Measurements from ENCODE around the gene TBC1D22A. TPM values are rescaled to one million over a fixed set of nuclear protein-coding genes. Genes with fewer than 3 reads are reported as not detected.

Gene TBC1D22A
- total and polyA plus RNA-seq, 8 donors, result 14.4 to 33.5 (median 15.7) TPM

DNA sequence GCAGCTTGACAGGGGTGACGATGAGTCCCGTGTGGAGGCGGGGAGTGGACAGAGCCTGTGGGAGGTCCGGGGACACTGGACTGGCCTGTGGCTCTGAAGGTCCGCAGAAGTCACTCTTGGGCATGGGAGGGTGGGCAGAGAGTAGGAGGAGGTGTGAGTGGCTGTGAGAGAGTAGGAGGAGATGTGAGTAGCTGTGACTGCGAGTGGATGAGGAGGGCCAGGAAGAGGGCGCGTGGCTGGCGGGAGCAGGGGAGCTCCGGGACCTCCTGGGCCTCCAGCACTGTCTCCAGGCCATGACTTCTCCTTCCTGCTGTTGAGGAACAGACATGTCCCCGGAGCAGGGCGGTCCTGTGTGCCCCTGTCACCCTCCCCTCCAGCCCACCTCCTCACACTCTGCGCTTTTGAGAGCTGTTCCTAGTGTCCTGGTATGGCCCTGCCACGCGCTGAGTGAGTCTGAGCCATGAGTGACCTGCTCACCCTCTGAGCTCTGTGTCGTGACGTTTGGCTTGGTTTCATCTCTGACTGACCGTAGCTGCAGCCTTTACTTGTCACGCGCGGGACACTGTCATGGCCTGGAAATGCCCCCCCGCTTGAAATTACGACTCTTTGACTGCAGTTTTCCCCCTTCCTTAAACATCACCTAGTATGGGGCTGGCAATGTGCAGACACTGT is 391.5 kb downstream of the TBC1D22A start:
- no peaks in the 10 kb centered on the region for H3K4me1 ChIP-seq
- ATAC-seq (no peak), DNase-seq (no peak)
- TF ChIP-seq, protein P1, sequence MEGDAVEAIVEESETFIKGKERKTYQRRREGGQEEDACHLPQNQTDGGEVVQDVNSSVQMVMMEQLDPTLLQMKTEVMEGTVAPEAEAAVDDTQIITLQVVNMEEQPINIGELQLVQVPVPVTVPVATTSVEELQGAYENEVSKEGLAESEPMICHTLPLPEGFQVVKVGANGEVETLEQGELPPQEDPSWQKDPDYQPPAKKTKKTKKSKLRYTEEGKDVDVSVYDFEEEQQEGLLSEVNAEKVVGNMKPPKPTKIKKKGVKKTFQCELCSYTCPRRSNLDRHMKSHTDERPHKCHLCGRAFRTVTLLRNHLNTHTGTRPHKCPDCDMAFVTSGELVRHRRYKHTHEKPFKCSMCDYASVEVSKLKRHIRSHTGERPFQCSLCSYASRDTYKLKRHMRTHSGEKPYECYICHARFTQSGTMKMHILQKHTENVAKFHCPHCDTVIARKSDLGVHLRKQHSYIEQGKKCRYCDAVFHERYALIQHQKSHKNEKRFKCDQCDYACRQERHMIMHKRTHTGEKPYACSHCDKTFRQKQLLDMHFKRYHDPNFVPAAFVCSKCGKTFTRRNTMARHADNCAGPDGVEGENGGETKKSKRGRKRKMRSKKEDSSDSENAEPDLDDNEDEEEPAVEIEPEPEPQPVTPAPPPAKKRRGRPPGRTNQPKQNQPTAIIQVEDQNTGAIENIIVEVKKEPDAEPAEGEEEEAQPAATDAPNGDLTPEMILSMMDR (IDR thresholded peaks at IDR 0.05), result no peak
- H3K27ac ChIP-seq, result no peak overlapping the region
- no peaks in the 10 kb centered on the region for H3K9me3 ChIP-seq
- H3K4me3 ChIP-seq, result no peak overlapping the region
- intact Hi-C loops (cut with DNase I), result no loop called here
- no peaks in the 10 kb centered on the region for H3K27me3 ChIP-seq
- H3K36me3 ChIP-seq, result peaks cover 0 to 6% of the 10 kb centered on the region in 2 donors

DNA sequence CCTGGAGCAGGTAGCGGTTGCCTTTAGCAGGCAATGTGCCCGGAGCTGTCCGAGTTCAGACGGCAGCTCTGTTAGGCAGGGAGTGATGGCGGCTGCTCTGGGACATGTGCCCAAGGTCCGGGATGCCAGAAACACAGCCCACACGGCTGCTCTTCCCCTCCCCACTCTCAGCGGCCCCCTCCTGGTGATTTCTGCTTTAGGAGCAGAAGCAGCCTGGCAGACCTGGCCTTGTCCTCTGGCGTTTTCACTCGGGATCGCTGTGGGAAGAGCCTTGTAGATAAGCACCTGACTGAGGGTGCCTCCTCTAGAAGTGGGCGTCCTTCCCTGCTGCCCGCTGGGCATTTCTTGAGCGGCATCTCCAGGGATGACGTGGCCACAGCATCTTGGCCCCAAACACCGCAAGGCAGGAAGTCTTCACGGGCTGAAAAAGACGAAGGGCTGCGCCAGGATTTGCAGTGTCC is 392.2 kb downstream of the TBC1D22A start:
- H3K4me1 ChIP-seq, result no peaks in the 10 kb centered on the region
- H3K27ac ChIP-seq, result no peak overlapping the region
- intact Hi-C loops (cut with DNase I), result no loop called here
- DNase-seq (peak in 2 of 4 donors; percentile 62 to 75), ATAC-seq (peak; percentile 37)
- H3K9me3 ChIP-seq, result no peaks in the 10 kb centered on the region
- peaks cover 0 to 6% of the 10 kb centered on the region in 2 donors for H3K36me3 ChIP-seq
- no peak overlapping the region for H3K4me3 ChIP-seq
- H3K27me3 ChIP-seq, result no peaks in the 10 kb centered on the region
- TF ChIP-seq, protein P1 (IDR thresholded peaks at IDR 0.05), result no peak

DNA sequence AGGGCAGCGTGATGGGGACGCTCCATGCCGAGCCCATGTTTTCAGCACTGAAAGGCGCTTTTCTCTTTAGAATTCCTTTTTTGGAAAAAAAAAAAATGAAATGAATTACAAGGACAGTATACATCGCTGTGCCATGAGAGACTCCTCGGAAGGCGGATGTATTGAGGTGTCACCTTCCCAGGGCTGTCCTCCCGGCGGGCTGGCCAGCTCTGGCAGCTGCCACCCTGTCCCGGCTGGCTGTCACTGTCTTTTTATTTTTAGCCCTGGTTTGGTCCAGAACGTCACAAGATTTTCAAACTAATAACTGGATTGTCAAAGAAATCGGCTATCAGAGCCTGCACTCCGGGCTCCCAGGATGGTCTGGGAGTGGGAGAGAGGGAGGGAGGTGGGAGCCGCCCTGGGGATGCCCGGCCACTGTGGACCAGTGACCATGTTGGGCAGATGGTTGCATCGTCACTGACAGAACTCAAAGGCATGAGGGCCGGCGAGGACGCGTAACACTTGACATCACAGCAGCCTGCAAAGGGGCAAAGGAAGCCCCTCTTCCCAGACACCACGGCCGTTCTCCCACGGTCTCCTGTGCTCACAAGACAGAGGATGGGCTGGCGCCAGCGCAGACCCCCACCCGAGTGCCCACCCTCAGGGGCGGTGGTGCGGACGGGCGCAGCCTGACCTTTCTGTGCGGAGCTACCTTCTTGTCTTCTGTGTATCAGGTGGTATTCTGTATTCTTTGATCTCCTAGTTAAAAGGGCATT is 392.9 kb downstream of the TBC1D22A start:
- no peaks in the 10 kb centered on the region for H3K9me3 ChIP-seq
- H3K27me3 ChIP-seq, result no peaks in the 10 kb centered on the region
- DNase-seq, result no peak
- peaks cover 0 to 6% of the 10 kb centered on the region in 2 donors for H3K36me3 ChIP-seq
- H3K4me1 ChIP-seq, result no peaks in the 10 kb centered on the region
- intact Hi-C loops (cut with DNase I), result no loop called here
- TF ChIP-seq, protein P1 (IDR thresholded peaks at IDR 0.05), result no peak
- H3K27ac ChIP-seq, result no peak overlapping the region
- ATAC-seq, result no peak
- H3K4me3 ChIP-seq, result no peak overlapping the region

DNA sequence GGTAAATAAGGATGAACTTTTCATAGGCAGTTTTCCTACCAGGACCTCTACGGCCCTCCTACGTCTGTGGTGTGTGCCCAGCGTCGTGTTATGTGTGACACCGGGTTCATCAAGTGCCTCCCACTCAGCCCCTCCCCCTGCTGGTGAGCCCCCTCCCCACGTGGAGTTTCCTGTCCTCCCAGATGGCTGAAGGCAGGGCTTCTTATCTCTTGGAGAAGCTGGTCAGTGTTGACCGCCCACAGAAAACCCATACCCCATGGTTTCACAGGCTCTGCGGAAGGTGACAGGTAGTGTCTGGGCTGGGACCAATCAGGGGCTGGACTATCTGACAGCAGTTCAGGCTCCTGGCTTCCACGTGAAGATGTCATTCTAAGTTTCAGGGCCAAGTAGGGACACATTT is 393.5 kb downstream of the TBC1D22A start:
- Histone ChIP-seq H3K36me3 (peaks cover 0 to 6% of the 10 kb centered on the region in 2 donors), H3K4me3 (no peak overlapping the region), H3K9me3 (no peaks in the 10 kb centered on the region), H3K4me1 (no peaks in the 10 kb centered on the region), H3K27me3 (no peaks in the 10 kb centered on the region), H3K27ac (no peak overlapping the region)
- DNase-seq (no peak), ATAC-seq (no peak)
- intact Hi-C loops (cut with DNase I), result no loop called here
- TF ChIP-seq, protein P1 (IDR thresholded peaks at IDR 0.05), result no peak

DNA sequence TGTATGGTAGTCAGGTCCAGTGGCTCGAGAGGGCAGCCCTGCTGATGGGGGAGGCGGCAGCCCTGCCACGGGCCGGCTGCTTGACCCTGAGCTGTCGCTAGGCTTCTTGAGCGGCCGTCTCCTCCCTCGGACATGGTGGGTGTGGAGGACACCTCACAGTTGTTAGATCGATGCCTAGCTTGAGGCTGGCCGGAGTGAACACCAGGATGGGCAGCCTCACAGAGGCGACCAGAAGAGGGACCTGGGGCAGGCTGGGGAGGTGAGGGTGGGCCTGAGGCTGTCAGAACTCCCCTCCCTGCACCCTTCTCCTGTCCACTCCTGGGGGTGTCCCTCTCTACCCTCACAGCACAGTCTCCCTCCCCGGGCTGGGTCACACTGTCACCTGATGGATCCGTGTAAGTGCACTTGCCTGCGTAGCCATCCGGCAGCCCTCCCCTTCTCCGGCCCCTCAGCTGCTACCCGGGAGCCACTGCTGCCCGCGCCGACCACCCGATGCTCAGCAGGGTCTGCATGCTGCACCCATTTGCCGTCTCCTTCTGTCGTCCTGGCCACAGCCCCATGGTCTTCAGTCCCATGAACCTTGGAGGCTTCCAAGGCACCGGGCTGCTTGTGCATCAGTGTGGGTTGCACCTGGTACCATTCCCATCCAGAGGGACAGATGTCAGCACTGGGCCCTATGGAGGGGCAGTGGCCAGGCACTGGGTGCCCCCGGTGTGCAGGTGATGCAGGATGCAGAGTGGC is 394.1 kb downstream of the TBC1D22A start:
- H3K4me1 ChIP-seq, result no peaks in the 10 kb centered on the region
- H3K9me3 ChIP-seq, result no peaks in the 10 kb centered on the region
- no peak overlapping the region for H3K4me3 ChIP-seq
- H3K27ac ChIP-seq, result no peak overlapping the region
- peak in 1 of 4 donors; percentile 72 for DNase-seq
- TF ChIP-seq, protein P1 (IDR thresholded peaks at IDR 0.05), result no peak
- ATAC-seq, result no peak
- no peaks in the 10 kb centered on the region for H3K27me3 ChIP-seq
- H3K36me3 ChIP-seq, result peaks cover 0 to 6% of the 10 kb centered on the region in 2 donors
- intact Hi-C loops (cut with DNase I), result no loop called here

Data from left lung (tissue), 10 donors.